Bone marrow (tissue), 2 donors: ENCODE data around the gene FAM131B.
A peak's percentile ranks its signal among the peaks of the same experiment; 100 is the strongest.
"Not testable (repeated sequence)": the region's sequence is repeated elsewhere in the genome, so short reads cannot be mapped to it uniquely, and the experiment has no call there.

ENCODE experiments used
- DNase-seq, 2 donors: peaks; one replicate each; lab custom pipeline; 2025; lab: John Stamatoyannopoulos, UW

Gene FAM131B

GRCh38 chr7:143394777-143395176, 32.3 kb upstream of the FAM131B start:
- no peak for DNase-seq

- no peak for DNase-seq
Observed at GRCh38 chr7:143394068-143394467, 31.6 kb upstream of the FAM131B start.

DNA sequence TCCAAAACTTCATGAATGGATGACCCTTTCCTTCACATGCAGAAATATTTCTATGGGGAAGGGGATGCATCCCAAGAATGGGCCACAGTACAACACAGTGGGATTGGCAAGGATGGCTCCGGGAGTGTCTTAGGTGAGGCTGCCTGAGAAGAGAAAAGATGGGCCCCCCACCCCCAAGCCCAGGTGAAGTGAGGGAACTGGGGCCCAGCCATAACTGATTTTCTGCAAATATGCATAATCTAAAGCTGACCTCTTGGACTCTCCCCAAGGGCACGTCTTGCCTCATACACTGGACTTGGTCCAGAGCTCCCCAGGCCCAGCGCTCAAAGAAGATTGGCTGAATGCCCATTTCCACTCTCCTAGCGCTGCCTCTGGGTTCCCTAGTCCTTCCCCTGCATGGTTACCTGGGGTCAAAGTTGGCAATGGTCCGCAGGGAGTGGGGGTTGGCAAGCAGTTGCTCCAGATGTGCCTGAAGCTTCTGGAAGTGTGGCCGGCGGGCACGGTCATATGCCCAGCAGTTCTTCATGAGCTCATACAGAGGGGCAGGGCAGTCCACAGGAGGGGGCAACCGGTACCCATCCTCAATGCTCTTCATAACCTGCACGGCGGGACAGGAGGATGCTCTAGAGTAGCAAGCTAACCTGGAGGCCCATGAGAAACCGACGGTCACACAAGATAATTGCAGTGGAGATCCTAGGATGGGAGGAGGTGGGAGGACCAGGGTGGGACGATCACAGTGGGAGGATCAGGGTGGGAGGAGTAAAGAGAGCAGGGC, 30.9 kb upstream of the FAM131B start:
- DNase-seq, result no peak

DNA sequence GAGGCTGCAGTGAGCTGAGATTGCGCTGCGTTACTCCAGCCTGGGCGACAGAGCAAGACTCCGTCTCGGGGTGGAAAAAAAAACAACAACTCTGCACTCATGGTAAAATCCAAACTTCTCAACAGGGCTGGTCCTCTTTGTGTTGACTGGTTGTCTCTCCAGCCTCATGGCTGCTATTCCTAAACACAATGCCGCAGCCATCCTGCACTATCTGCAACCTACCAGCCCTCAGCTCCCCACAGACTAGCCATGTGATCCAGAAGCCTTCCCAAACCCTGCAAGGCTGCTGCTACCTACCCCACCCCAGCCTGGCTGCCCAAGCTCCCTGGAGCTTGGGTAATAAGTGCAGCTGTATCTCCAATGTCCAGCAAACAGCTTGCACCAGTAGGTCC, 30.4 kb upstream of the FAM131B start:
- DNase-seq, result no peak

GRCh38 chr7:143392427-143392826, 29.9 kb upstream of the FAM131B start:
- DNase-seq, result not testable (repeated sequence)

DNA sequence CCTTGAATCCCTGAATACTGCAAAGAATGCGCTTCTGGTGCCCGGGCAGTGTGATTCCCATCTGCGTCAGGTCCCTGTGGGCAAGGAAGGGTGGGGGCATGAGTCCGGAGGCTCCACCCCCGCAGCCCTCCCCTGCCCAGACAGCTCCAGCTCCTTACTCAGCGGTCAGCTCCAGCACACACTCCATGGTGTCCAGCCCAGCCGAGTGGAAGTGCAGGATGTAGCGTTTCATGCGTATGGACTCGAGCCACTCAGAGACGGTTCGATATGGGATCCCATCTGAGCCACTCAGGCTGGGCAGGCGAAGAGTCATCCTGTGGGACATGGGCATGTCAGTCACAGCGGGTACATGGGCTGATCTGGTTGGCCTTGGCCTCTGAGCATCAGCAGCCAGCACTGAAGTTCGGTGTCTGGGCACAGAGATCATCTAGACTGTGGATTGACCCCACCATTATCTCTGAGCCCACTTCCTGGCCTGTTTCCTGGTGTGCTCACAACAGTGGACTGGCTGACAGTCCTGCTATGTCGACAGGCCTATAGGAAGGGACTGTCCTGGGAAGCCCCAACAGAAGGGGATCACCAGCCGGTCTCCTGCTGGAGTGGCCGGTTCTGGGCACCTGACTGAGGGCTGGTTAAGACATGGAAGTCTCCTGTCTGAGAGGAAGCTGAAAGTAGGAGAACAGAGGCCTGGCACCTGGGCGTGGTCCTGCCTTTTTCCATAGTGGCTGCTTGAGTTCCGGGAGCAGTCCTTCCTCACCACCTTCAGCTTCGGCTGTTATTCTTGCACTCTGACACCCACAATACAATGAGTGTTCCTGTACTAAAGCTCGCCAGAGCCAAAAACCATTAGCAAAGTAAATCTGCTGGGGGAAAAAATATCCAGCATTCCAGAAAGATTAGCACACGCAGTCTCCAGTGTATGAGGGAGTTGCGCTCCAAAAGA, 29.2 kb upstream of the FAM131B start:
- DNase-seq, result no peak

DNA sequence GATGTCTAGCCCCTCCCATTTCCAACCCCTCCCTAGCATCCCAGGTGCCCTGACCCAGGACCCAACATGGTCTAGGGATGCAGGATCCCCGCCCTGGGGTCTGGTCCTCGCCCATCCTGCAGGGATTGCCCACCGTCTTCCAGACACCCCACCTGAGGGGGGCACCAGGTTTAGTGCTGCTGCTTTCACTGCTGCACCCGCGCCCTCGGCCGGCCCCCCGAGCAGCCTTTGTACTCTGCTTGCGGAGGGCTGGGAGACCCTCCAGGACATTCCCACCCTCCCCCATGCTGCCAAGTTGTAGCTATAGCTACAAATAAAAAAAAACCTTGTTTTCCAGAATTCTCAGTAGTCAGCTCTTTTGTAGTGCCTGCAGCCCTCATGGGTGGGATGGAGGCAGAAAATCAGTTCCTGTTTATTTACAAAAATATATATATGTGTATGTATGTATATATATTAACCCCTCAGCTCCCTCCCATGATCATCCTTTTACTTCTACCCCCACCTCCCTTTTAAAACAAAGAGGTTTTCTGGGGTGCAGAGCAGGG, 28.3 kb upstream of the FAM131B start:
- DNase-seq, result no peak

DNA sequence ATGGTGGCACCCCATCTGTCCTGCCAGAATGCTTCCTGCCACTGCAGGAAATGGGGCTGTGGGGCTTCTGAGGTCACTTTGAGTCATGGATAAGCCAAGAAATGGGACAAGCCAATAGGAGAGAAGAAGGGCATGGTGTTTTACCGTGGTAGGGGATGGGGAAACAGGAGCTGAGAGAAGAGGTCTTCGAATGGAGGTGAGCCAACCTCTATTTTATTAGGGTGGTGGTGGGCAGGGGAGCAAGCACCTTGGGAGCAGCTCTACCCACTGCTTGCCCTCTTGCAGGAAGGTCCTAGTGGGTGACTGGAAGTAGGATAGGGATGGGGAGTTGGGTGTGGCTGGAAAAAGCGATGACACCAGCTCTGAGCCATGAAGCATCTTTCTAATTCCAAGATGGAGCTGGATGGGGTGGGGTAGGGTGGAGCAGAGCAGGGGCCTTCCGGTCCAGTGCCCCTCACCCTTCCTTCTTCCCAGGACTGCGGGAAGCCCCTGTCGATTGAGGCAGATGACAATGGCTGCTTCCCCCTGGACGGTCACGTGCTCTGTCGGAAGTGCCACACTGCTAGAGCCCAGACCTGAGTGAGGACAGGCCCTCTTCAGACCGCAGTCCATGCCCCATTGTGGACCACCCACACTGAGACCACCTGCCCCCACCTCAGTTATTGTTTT, 27.7 kb upstream of the FAM131B start:
- no peak for DNase-seq

DNA sequence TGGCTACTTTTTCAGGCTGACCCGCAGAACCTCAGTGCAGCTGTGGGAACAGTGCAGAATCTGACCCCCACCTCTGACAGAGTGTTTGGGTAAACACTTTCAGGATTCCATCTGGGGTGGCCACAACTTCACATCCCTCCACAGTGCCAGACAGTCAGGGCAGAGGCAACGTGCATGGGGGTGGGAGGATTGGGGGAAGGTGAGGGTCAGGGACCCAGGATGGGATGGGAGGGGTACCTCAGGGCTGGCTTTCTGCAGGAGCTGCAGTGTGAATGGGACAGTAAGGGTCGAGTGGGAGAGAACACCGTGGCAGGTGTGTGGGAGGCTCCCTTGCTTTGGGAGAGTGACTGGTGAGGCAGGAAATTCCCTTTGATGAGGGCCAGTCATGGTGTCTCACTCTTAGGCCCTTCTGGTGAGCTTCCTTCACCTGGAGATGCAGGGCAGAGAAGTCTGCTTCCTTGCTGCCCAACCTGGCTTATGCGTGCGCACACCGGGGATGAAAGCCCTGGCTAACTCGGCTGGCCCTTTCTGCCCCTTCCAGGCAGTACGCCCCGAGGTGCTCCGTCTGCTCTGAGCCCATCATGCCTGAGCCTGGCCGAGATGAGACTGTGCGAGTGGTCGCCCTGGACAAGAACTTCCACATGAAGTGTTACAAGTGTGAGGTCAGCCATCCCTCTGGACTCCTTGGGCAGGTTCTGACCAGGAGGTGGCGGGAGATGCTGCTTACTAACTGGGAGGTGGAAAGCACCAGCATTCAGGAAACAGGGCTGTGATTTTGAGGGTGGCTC, 27.0 kb upstream of the FAM131B start:
- no peak for DNase-seq

DNA sequence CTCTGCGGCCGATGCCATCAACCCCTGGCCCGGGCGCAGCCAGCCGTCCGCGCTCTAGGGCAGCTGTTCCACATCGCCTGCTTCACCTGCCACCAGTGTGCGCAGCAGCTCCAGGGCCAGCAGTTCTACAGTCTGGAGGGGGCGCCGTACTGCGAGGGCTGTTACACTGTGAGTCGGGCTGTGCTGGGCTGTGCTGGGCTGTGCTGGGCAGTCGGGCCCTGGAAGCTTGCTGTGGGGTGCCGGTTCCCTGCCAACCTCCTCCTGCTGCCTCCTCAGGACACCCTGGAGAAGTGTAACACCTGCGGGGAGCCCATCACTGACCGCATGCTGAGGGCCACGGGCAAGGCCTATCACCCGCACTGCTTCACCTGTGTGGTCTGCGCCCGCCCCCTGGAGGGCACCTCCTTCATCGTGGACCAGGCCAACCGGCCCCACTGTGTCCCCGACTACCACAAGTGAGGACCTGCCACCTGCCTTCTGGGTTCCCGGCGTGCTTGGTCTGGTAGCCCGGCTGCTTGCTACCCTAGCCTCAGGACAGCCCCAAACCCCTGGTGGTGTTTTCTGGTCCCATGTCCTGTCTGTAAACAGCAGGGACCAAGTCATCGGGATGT, 26.1 kb upstream of the FAM131B start:
- no peak for DNase-seq

GRCh38 chr7:143388051-143388450, 25.5 kb upstream of the FAM131B start:
- no peak for DNase-seq

GRCh38 chr7:143387156-143387975, 24.9 kb upstream of the FAM131B start:
- no peak for DNase-seq

- DNase-seq, result peak in 1 of 2 donors; percentile 52
Observed at GRCh38 chr7:143385891-143386781, 23.6 kb upstream of the FAM131B start.

- DNase-seq, result no peak
Observed at GRCh38 chr7:143384661-143385631, 22.4 kb upstream of the FAM131B start.

DNA sequence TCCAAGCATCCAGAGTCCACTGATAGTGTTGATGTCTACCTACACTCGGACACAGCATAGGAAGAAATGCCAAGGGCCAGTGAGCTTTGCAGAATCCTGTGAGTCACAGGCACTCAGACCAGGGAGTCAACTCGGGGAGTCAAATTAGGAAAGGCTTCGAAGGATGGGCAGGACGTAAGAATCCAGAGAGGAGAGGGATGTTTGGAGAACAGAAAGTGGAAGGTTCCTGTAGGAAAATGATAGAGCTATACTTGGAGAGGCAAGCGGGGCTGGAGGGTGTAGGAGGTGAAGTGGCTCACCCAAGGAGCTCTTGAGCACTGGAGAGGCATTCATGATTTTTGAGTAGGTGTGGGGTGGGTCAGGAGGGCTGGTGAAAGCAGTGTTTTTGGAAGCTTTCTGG, 21.6 kb upstream of the FAM131B start:
- DNase-seq, result no peak

- no peak for DNase-seq
Observed at GRCh38 chr7:143383642-143383957, 21.1 kb upstream of the FAM131B start.

DNA sequence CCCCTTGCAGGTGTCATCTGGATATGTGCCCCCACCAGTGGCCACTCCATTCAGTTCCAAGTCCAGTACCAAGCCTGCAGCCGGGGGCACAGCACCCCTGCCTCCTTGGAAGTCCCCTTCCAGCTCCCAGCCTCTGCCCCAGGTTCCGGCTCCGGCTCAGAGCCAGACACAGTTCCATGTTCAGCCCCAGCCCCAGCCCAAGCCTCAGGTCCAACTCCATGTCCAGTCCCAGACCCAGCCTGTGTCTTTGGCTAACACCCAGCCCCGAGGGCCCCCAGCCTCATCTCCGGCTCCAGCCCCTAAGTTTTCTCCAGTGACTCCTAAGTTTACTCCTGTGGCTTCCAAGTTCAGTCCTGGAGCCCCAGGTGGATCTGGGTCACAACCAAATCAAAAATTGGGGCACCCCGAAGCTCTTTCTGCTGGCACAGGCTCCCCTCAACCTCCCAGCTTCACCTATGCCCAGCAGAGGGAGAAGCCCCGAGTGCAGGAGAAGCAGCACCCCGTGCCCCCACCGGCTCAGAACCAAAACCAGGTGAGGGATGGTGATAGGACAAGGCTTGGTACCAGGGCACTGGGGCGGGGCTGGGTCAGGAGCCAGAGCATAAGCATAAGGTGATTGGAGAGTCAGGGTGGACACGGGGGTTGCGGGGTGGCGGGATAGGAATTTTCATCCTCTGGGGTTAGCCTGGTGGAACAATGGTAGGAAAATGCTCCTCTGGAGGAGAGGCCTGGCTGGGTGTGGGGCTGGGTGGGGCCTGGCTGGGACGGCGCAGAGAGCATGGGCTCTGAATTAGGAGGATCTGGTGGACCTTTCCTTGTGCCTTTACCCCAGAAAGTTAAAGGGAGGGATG, 20.5 kb upstream of the FAM131B start:
- no peak for DNase-seq
